IPS DF 4.7 (cell line): ENCODE measurements around the gene C14orf93.
"Not testable (repeated sequence)": the region's sequence is repeated elsewhere in the genome, so short reads cannot be mapped to it uniquely, and the experiment has no call there.

Experiments
- DNase-seq: peaks from one replicate; pipeline ENCODE4 v3.0.0-alpha.2; 2013; ENCODE audit warnings: low spot score; ENCODE audit errors: extremely low read depth

Gene C14orf93

DNA sequence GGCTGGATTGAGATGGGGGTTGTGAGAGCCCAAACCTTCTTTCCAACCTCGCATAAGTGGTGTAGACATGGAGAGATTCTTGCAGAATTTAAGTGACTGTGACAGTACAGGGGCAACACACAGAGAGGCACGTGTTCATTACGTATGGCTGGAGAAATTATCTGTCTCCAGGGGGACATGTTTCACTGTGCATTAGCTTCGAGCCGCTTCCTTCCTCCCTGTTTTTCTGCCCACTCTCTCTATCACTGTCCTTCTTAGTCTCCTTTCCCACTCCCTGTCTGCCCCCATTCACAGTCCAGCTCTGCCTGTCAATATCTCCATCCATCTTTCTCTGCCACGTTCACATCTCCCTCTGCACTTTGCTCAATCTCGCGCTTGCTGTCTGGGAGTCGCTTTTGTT, 11.5 kb upstream of the C14orf93 start:
- no peak for DNase-seq

DNA sequence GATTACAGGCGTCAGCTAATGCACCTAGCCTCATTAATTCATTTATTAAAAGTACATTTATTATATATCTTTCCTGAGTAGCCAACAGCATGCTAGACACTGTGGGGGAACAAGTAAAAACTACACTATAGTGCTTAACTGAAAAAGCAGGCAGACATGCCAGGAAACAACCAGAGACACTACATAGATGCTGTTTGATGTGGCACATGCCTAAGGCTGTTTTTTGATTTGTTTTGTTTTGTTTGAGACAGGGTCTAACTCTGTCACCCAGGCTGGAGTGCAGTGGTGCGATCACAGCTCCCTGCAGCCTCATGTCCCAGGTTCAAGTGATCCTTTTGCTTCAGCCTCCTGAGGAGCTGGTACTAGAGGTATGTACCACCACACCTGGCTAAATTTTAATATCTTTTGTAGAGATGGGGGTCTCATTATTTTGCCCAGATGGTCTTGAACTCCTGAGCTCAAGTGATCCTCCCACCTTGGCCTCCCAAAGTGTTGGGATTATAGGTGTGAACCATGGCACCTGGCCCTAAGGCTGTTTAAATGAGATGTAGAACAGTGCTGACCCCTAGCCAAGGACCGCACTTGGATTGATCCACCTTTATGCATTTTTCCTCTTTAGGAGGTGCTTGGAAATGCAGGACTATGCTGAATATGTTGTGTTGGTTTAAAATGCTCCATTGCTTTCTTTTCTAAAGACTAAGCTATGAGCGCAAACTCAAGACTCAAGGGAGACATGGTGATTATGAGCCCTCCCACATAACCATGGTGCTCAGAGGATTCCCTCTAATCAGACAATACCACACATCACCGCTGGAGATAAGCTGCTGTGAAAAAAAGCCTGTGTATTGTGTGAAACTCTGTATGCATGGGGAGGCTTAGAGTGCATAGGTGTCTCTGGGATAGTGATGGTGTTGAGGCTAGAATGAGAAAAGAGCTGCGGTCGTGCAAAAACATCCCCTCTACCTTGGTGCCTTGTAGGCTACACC, 10.5 kb upstream of the C14orf93 start:
- no peak for DNase-seq

DNA sequence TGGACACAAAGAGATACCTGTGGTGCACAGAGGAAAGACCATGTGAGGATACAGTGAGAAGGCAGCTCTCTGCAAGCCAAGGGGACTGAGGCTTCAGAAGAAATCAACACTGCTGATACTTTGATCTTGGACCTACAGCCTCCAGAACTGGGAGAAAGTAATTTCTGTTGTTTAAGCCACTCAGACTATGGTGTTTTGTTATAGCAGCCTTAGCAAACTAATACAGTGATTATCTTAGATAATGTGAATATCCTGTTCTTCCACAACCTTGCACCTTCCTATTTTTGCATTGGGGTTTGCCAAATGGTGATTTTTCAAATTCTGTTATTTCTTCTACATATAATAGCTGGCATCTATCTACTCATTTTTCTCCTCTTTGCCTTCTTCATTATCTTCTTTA, 8.2 kb upstream of the C14orf93 start:
- no peak for DNase-seq

DNA sequence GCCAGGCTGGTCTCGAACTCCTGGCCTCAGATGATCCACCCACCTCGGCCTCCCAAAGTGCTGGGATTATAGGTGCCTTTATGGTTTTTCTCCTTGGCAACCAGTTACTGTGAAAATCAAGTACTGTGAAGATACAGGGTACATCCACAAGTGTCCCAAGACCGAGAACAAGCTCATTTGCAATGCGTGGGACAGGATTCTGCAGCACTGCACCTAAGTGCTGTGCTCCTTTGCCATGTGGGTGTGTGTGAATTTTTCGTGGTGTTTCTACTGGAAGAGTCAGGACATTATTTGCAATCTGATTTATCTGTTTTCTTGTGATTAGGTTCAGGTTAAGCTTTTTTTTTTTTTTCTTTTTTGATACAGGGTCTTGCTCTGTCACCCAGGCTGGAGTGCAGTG, 7.1 kb upstream of the C14orf93 start:
- DNase-seq: no peak

DNA sequence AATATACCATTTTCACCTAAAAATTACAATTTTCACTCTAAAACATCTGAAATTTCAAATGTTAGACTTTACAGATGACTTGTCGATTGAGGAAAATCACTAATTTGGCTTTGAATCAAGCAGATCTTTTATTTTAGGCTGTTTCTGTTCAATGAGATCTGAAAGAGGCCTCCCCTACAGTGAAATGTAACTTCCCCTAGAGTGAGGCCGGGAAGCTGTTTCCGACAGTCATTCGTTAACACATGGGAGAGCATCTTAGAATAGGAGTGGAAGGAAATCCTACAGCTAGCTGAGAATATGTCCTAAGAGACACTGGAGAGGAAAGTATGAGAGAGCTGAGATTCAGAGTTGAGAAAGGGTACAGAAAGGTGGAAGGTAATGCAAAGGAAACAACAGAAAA, 5.7 kb upstream of the C14orf93 start:
- no peak for DNase-seq

DNA sequence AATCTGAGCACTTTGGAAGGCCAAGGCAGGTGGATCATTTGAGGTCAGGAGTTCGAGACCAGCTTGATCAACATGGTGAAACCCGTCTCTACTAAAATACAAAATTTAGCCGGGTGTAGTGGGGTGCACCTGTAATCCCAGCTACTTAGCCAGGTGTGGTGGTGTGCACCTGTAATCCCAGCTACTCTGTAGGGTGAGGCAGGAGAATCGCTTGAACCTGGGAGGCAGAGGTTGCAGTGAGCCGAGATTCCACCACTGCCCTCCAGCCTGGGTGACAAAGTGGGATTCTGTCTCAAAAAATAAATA, 3.8 kb upstream of the C14orf93 start:
- not testable (repeated sequence) for DNase-seq

DNA sequence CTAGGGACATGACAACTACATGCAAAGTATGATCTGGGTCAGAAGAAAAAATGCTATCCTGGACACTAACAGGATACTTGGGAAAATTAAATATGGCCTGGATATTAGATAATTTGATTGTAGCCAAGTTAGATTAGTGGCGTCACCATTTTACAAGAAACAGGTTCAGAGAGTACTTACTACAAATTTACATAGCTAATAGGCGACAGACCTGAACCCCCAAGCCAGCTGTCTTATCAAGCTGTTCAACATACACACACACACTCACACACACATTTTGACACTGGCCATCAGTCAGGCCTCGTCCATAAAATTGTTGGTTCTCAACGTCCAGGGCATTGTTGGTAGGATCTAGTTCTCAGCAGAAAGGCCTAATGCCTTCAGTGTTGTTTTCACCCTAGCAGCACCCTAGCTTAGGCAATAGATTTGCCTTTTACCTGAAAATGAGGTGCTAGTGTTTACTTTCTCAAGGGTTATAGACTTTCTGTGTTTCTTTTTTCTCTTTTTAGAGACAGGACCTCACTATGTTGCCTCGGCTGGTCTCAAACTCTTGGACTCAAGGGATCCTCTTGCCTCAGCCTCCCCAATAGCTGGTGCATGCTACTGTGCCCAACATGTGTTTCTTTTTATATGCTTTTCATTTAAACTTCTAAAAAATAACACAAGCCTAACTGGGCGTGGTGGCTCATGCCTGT, 3.3 kb upstream of the C14orf93 start:
- DNase-seq: no peak

DNA sequence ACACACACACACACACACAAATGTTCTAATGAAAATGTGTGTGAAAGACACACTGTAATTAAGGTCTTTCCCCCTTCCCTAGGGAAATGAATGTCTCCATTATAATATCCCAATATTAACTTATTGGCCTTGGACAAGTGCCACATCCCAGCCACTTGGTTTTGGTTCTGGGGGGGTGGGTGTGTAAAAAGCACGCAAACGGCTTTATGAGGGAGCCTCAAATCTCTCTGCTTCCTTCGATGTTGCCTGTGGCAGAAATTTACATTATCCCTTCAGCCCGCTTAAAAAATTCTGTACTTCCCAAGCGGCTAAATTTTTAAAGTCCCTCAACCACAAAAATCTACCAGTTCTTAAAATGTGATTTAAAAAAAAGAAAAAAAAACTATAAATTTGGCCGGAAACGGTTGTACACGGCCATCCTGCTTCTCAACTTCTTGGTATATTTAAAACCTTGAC, 432 bp downstream of the C14orf93 start:
- no peak for DNase-seq

DNA sequence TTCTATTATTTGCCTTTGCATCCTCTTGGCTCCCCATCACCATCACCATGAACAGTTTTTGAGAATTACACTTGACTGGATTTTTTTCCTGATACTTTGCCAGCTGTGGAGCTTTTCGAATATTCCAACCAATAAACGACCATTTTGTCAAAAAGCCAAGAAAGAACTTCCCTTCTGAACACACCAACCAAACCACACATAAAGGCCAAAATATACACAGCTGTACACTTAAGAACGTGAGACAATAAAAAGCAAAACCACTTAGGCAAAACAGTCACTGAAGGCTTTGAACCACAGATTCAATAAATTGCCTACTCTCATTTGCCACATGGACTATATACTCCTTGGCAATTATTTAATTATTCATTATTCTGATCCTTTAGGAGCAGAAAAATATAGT, 1.1 kb downstream of the C14orf93 start:
- no peak for DNase-seq

DNA sequence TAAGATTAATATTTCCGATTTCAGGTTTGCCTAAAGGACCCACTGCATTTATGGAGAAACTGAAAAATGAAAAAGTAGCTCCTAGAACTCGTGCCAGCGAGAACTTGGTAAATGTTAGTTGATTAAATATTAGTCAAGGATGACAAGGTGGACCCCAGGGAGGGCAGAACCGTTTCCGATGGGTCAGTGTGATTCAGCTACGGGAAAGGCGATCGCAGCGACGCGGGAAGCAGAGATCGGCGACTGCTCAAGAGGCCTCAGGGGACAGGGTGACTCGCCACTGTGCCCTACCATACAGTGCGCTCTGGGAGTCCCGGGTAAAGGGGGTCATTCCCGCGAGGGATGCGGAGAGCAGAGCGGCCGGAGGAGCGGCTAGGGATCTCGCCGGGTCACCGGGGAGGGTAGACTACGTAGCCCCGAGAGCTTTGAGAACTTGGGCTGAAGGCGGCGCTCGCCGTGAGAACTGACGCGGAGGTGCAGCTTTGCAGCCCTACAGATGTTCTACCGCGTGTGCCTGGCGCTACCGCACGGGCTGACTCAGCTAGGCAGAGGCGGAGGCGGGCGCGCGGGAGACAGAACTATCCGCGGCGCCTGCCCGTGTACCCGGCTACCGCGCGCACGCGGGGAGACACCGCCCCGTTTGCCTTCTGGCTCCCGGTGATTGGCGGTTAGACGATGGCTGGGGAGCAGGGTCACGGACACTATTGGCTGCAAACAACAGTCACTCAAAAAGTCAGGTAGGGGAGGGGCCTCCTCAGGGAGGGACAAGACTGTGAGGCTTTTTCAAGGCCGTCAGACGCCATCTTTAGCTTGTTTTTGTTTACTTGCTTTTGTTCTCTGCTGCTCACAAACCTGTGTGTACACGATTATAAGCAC, 3.2 kb downstream of the C14orf93 start:
- DNase-seq: no peak

DNA sequence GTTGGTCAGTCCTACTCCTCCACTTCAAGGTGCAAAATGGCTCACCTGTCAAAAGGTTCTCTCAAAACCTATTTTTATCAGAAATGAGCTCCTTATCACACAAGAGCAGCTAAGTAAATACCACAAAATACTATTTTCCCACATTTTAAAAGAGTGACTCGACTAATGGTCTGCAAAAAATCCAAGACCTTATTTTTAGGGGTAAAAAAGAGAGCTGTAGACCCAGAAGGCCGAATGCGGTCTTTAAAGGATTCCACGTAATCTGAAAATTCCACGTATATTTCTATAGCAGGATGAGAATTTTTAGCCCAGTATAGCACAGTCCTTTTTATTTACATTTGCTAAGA, 3.8 kb downstream of the C14orf93 start:
- DNase-seq: no peak

DNA sequence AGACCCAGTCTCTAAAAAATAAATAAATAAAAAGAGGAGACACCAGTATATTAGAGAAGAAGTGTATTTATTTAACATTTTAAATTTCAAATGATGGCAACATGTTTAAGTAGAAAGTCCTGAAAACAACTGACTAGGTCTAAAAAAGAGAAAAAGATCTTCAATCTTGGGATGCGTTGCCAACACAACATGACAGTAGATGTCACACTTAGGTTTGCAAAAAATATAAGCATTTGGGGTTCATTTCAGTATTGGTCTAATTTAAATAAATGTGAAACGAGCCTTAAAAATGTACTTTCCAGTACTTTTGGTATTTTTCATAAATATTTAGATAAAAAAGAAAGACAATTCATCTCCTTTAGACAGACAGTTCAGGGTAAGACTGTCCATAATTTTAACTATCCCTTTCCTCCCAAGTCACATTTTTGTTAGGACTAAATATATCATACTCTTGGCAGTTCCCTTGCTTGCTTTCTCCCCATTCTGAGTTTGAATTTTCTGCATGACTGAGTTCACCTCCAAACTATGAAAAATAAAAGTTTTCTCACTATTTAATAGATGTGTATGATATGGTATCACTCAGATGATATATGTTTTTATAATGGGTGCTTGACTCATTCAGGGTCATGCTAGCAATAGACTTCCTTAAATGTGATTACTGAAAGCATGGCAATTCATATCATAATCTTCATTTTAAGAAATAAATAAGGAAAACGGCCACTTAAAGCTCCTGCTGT, 4.3 kb downstream of the C14orf93 start:
- DNase-seq: no peak

DNA sequence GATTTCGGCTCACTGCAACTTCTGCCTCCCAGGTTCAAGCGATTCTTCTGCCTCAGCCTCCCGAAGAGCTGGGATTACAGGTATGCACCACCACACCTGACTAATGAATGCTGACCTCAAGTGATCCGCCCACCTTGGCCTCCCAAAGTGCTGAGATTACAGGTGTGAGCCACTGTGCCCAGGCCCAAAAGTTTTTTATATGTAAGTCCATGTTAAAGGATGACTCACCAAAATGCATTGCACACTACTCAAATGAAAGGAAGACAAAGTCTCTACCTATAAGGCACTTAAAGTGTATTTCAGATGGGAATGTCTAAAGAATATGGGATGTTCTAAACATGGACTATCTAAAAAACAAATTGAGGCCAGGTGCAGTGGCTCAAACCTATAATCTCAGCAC, 5.7 kb downstream of the C14orf93 start:
- DNase-seq: not testable (repeated sequence)

DNA sequence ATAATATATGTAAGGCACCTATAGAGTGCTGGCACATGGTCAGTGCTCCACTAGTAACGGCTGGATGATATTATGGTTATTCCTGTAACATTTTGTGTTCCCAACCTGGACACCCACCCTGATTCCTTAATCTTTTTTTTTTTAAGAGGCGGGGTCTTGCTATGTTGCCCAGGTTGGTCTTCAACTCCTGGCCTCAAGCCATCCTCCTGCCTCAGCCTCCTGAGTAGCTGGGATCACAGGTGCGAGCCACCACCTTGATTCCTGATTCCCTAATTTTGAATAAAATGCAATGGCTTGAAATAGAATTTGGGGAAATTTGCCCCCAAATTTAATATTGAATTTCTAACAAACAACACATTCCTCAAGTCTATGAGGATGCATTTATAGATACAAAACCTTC, 7.4 kb downstream of the C14orf93 start:
- DNase-seq: no peak

DNA sequence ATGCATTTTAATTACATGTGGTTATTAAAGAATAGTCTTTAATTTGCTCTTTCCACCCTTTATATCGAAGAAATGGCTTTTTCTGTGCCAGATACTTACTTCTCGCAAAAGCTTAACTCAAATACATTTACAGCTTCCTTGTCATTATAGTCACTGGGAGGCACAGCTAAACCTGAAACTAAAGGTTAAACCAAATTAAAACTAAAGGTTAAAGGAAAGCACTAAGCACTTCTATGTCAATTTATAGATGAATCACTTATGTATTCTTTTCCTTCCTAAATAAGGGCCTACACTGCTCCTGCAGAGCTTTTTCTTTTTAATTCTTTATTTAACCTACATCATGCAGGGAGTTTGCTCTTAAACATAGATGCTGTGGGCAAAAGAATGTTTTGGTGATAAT, 9.1 kb downstream of the C14orf93 start:
- no peak for DNase-seq

DNA sequence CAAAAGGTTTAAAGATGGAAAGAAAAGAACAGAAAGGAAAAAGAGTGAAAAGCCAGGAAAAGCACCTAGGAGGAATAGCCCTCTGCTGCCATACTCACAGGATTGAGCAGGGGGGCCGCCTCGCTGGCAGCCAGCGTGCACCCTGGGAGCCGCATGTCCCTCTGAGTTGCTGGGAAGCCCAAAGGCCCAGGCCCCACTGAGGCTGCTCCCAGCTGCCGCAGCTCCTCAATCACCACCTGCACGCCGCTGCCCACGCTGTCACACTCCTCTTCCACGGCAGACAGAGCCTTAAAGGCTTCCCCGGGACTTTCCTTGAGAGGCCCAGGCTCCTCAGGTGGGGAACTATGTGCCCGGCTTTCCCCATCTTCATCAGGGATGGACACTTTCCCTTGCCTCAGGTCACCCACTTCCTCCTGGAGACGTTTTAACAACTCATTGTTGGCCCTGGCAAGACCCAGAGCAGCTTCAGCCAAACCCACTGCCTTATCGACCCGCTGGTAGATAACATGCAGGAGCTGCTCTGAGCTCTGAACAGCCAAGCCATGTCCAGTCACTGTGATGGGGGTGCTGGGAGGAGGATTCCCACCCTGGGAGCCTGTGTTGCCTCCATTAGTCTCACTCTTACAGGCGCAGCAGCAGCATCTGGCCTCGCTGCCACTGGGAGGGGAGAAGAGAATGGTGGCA, 11.5 kb downstream of the C14orf93 start:
- DNase-seq: no peak

DNA sequence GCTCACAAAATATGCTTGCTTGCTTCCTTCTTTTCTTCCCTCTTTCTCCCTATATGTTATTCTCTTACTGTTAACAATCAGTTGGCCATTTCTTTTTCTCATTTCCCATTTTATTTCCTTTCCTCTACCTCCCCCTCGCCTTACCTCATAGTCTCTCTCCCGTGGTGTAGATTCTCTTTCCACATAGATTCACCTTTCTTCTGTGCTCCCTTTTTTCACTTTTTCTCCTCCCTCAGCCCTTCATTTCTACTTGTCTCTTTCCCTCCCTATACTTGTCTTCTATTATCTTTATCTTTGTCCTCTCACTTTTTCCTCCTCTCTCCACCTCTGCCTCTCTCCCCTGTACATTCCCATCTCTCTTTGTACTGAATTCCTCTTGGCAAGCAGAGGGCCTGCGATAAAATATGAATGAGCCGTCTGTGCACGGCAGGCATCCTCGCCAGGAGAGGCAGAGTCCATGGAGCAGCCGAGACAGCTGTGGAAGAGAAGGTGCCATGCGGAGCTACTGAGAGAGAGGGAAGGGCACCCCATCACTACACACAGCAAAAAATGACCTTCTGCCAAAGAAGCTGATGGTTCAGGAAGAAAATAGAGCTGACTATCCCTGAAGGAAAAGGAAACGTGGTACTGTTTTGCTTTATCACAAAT, 12.1 kb downstream of the C14orf93 start:
- no peak for DNase-seq

DNA sequence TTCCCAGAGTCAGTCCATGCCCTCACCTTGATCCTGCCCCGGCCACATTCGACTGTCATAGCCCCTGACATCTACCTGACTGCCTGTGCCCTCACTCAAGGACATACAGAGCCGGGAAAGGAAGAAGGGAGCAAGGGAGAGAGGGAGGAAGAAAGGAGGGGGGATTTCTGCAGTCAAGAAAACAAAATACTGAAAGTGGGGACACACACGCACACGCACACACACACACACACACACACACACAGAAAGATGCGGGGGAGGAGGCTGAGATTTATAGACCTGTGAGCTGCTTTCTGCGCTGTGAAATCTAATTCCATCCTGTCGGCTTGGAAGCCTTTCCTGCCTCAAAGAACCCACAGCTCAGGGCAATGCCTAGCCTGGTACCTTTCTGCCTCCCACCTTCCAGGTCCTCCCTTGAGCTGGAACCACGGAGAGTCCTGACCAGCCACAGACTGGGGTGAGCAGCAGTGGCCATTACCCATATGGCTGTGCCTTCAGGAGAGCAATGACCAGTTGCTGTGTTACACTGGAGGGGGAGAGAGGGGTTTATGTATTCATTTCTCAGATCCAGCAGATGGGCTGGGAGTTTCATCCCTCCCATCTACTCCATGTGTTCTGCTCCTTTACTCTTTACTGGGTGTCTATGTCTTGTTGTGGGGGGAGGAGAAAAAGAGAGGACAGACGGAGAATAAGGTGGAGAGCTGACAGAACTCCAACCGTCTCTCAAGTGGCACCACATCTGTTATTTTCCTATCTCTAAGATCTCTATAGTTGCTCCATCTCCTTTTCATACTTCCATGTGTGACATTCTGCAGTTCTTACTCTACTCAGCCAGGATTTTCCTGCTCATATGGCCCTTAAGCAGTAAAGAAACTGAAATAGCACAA, 12.9 kb downstream of the C14orf93 start:
- no peak for DNase-seq
